Activated naive CD4-positive, alpha-beta T cell treated with Interleukin-2 at 50 U/mL for 16 hours (primary cell): ENCODE data around the gene TK2.
"Not testable (repeated sequence)": the region's sequence is repeated elsewhere in the genome, so short reads cannot be mapped to it uniquely, and the experiment has no call there.

Experiments
- DNase-seq: peaks from one replicate; pipeline ENCODE4 v3.0.0-alpha.2; 2020

The TK2 gene

DNA sequence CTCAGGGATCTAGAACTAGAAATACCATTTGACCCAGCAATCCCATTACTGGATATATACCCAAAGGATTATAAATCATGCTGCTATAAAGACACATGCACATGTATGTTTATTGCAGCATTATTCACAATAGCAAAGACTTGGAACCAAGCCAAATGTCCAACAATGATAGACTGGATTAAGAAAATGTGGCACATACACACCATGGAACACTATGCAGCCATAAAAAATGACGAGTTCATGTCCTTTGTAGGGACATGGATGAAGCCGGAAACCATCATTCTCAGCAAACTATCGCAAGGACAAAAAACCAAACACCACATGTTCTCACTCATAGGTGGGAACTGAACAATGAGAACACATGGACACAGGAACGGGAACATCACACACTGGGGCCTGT lies 48.4 kb downstream of the TK2 start:
- not testable (repeated sequence) for DNase-seq

DNA sequence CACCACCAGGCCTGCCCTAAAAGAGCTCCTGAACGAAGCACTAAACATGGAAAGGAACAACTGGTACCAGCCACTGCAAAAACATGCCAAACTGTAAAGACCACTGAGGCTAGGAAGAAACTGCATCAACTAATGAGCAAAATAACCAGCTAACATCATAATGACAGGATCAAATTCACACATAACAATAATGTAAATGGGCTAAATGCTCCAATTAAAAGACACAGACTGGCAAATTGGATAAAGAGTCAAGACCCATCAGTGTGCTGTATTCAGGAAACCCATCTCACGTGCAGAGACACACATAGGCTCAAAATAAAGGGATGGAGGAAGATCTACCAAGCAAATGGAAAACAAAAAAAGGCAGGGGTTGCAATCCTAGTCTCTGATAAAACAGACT lies 52.0 kb downstream of the TK2 start:
- not testable (repeated sequence) for DNase-seq

GRCh38 chr16:66496226-66496625 lies 53.7 kb downstream of the TK2 start:
- DNase-seq, result not testable (repeated sequence)

GRCh38 chr16:66495440-66495839 lies 54.5 kb downstream of the TK2 start:
- no peak for DNase-seq

DNA sequence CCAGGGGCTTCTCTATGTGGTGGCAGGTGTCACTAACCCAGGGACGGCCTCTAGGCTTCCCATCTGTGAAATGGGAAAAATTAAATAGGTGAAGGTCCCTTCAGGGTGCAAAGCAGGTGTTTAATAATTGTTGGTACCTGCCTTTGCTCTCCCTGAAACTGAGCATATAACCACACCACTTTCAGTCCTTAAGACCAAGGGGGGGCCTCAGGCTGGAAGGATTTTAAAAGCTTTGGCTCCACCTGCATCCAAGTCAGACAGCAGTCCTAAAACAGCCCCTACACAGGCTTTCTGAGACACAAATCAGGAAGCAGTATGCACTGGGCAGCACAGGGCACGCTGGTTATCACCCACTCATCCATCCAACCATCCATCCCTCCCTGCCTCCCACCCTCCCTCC lies 55.0 kb downstream of the TK2 start:
- DNase-seq, result no peak

DNA sequence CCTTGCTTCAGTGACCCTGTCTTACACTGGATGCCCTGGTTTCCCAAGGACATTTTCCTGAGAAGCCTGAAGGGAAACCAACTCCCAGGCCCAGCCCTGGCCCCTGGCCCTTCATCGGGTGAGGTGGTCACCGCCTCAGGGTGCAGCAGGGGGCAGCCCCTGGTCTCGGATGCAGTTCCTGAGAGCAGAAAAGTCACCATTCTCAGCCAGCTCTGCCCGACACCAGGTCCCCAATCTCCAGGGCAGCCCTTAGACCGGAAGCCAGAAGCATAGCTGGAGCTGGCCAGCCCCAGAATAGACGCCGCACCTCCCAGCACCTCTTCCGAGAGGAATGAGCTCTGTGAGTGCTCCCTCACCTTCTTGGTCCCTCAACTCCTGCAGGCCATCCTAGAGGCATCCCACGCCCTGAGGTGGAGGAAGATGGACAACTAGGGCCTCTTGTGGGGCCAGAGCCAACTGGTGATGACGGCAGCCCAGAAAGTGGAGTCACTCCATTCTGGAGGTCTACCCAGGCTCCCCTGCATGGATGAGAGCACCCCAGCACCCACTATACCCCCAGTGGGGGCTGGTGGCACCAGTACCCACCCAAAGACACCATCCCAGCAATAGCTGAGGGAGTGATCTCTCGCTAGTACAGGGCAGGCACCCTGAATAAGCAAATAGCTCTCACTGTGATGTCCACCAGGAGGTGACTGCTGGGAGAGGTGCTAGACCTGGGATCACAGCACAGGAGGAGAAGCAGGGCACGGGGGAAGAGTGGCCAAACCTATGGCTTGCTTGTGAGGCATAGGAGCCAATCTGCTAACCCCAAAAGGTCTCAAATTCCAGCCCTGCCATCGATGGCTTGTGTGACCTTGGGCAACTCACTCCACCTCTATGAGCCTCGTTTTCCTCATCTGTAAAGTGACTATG lies 56.2 kb downstream of the TK2 start:
- no peak for DNase-seq

DNA sequence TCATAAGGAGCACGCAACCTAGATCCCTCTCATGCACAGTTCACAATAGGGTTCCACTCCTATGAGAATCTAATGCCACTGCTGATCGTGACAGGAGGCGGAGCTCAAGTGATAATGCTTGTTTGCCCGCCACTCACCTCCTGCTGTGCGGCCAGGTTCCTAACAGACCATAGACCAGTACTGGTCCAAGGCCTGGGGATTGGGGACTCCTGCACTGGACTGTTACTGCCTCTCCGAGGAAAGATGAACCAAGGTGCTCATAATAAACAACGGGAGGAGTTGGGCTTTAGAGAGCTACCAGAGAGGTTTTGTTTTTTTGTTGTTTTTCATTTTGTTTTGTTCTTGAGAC lies 58.2 kb downstream of the TK2 start:
- DNase-seq, result no peak

DNA sequence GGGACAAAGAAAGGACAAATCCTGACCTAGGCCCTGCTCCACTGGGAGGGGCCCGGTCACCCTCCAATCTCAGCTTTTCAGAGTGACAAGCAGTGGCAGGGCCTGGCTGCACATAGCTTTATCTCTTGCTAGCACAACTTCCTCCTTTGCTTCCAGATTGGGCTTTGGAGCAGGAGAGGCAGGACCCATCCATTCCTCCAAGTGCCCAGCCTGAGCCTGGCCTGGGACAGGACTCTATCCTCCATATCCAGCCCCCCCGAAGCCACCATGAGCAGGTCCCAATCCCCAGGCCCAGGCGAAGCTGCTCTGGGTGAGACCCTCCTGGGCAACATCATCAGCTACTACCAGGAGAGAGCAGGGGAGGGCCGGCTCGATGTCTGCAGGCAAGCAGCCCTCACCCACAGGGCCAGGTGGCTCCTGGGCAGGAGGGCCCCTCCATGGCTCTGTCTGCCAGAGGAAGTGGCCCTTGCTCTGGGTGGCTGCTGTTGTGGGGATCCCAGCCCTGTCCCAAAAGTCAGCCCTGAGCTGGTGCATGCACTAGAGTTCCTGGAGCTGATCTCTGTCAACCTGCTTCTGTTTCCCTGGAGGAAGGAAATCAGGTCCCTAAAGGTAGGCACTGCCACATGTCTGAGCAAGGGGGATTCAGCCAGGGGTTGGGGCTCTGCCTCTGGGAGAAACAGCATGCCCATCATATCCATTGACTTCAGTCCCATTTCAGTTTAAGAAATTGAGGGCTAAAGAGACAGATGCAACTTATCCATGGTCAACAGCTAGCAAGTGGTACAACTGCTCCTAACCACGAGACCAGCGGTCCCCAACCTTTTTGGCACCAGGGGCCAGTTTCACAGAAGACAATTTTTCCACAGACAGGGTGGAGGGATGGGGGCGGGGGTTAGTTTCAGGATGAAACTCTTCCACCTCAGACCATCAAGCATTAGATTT lies 58.9 kb downstream of the TK2 start:
- no peak for DNase-seq

DNA sequence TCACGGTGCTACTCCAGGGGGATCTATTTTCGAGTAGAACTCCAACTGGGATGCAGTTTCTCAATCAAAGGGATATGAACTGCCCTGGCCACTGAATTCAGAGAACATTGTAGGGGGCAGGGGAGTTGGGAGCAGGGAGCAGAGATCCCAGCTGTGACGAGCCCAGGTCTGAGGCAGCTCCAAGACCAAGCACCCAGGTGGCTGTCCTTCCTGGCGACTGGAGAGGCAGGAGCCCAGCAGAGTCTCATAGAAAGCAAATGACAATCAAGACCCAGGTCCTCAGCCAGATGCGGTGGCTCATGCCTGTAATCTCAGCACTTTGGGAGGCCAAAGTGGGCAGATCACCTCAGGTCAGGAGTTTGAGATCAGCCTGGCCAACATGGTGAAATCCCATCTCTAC lies 60.1 kb downstream of the TK2 start:
- no peak for DNase-seq

GRCh38 chr16:66489385-66489784 lies 60.5 kb downstream of the TK2 start:
- no peak for DNase-seq

DNA sequence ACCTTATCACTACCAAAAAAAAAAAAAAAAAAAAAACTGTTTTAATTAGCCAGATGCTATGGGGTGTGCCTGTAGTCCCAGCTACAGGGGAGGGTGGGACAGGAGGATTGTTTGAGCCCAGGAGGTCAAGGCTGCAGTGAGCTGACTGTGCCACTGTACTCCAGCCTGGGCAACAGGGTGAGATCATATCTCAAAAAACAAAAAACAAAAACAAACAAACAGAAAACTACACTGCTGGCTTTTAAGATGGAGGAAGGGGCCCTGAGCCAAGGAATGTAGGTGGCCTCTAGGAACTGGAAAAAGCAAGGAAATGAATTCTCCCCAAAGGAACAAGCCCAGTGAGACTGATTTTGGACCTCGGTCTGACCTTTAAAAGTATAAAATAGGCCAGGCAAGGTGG lies 61.4 kb downstream of the TK2 start:
- DNase-seq, result no peak

- DNase-seq, result no peak
Measured at GRCh38 chr16:66487580-66488275, 62.2 kb downstream of the TK2 start.

- no peak for DNase-seq
Measured at GRCh38 chr16:66486773-66487579, 62.9 kb downstream of the TK2 start.

- no peak for DNase-seq
Measured at GRCh38 chr16:66486199-66486772, 63.6 kb downstream of the TK2 start.

- DNase-seq, result no peak
Measured at GRCh38 chr16:66485376-66485775, 64.5 kb downstream of the TK2 start.

- DNase-seq, result no peak
Measured at GRCh38 chr16:66484453-66485213, 65.3 kb downstream of the TK2 start.

- peak; percentile 75 for DNase-seq
Measured at GRCh38 chr16:66483689-66484452, 66.1 kb downstream of the TK2 start.

DNA sequence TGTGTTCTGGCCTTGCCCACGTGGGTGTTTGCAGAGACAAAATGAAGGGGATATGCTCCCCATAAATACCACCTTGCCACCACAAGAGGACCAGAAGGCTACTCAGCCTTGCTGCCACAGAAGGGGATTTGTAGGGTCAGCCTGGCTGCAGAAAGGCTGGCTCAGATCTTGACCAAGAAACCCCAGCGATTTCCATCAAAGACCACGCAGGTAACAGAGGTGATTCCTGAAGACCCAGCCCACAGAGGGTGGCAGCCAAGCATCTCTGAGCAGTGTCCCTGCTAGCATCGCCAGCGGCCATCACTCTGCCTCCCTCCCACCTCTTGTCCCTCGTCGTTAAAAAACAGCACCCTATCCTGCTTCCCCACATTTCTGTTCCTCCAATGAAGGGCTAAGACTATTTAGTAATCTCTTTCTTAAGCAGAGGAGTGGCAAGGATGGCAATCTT lies 68.0 kb downstream of the TK2 start:
- no peak for DNase-seq

DNA sequence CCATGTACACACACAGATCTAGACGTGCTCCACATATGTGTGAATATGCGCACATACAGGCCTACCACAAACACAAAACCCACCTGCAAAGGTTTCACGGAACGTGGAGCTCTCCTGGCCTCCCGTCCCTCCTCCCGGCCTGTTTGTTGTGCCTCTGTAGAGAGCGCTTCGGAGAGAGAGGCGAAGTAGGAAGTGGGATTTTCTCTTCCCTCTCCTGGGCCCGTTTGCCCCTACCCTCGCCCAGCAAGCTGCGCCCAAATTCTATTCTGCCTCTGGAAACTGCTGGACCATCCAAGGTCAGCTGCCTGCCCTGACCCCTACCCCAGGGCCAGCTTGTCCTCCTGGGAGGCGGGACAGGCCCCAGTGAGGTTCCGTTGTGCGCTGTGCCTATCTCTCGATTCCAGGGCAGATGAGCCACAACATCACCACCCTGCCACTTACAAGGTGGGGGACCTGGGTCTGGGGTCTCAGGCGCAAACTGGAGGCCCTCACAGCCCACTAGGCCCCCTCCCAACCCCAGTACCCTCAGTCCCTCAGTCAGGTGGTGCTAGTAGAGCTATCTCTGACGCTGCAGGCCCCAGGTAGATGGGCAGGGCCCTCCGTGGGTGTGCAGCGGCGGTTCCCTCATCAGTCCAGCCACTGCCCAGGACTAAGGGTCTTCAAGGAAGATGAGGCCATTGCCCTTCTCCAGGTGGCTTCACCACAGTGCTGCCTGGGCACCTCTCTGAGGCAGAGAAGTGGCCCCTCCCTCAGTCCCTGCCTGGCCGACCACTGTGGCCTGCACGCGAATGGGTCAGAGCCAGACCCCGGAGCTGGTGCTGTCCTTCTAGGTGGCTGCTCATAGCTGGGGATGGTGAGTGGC lies 68.6 kb downstream of the TK2 start:
- no peak for DNase-seq
